Immature natural killer cell (primary cell): ENCODE data around the gene FANCD2OS. TPM values are rescaled to one million over a fixed set of nuclear protein-coding genes. Genes with fewer than 3 reads are reported as not detected.
"Not testable (repeated sequence)": the region's sequence is repeated elsewhere in the genome, so short reads cannot be mapped to it uniquely, and the experiment has no call there.

ENCODE experiments used
- DNase-seq, 3 donors: peaks; one replicate each; pipeline ENCODE4 v3.0.0; 2022; ENCODE audit warnings: mixed read lengths in 1 of 3
- H3K27ac Mint-ChIP-seq, 6 donors: one replicate each; pipeline ENCODE4 v1.8.0; 2020; ENCODE audit warnings: mixed read lengths in 6 of 6, mild to moderate bottlenecking in 5 of 6, inconsistent platforms in 4 of 6, moderate library complexity in 3 of 6
- H3K27me3 Mint-ChIP-seq, 3 donors: one replicate each; pipeline ENCODE4 v1.8.0; 2020 to 2021; ENCODE audit warnings: low read depth in 3 of 3, mild to moderate bottlenecking in 3 of 3, mixed read lengths in 3 of 3, moderate library complexity in 3 of 3, inconsistent platforms in 1 of 3
- H3K36me3 Mint-ChIP-seq, 3 donors: one replicate each; pipeline ENCODE4 v1.8.0; 2020; ENCODE audit warnings: mixed read lengths in 3 of 3, inconsistent platforms in 2 of 3, mild to moderate bottlenecking in 2 of 3
- H3K4me1 Mint-ChIP-seq, 2 donors: one replicate each; pipeline ENCODE4 v1.8.0; 2020; ENCODE audit warnings: inconsistent platforms in 2 of 2, mild to moderate bottlenecking in 2 of 2, mixed read lengths in 2 of 2, moderate library complexity in 1 of 2
- H3K4me3 Mint-ChIP-seq, 5 donors: one replicate each; pipeline ENCODE4 v1.8.0; 2020; ENCODE audit warnings: mild to moderate bottlenecking in 5 of 5, mixed read lengths in 5 of 5, inconsistent platforms in 3 of 5, moderate library complexity in 3 of 5
- H3K9me3 Mint-ChIP-seq, 6 donors: one replicate each; pipeline ENCODE4 v1.8.0; 2020; ENCODE audit warnings: mild to moderate bottlenecking in 6 of 6, mixed read lengths in 6 of 6, inconsistent platforms in 4 of 6, moderate library complexity in 3 of 6
- polyA plus RNA-seq, 3 donors: library from polyadenylated mRNA; unstranded; fragments of 300-500 nt; fragmentation: Illumina TruSeq; gene quantifications; one replicate each; pipeline ENCODE4 v1.2.3, GENCODE V29; 2021

Gene FANCD2OS
- polyA plus RNA-seq, 3 donors from 2014 or later: not detected

GRCh38 chr3:10081871-10082270 is 26.2 kb downstream of the FANCD2OS start:
- Mint-ChIP-seq H3K36me3 (peaks cover under 1 to 13% (median 9%) of the 10 kb centered on the region in 3 donors), H3K27ac (no peak overlapping the region), H3K9me3 (no peaks in the 10 kb centered on the region), H3K4me1 (no peaks in the 10 kb centered on the region), H3K4me3 (no peak overlapping the region), H3K27me3 (no peaks in the 10 kb centered on the region)
- no peak for DNase-seq

GRCh38 chr3:10074666-10075065 is 33.4 kb downstream of the FANCD2OS start:
- no peaks in the 10 kb centered on the region for H3K9me3 Mint-ChIP-seq

GRCh38 chr3:10070077-10070476 is 38.0 kb downstream of the FANCD2OS start:
- H3K27ac Mint-ChIP-seq, H3K4me1 Mint-ChIP-seq, H3K27me3 Mint-ChIP-seq, H3K4me3 Mint-ChIP-seq, DNase-seq, H3K9me3 Mint-ChIP-seq: not testable (repeated sequence)
- peaks cover 8 to 17% (median 8%) of the 10 kb centered on the region in 3 donors for H3K36me3 Mint-ChIP-seq

More at GRCh38 chr3:10074666-10075065, 33.4 kb downstream of the FANCD2OS start:
- Mint-ChIP-seq H3K36me3 (peaks cover 0 to 3% (median 3%) of the 10 kb centered on the region in 3 donors), H3K27ac (no peak overlapping the region), H3K4me3 (no peak overlapping the region), H3K4me1 (no peaks in the 10 kb centered on the region), H3K27me3 (no peaks in the 10 kb centered on the region)
- no peak for DNase-seq

GRCh38 chr3:10055097-10055496 is 53.0 kb downstream of the FANCD2OS start:
- Mint-ChIP-seq H3K4me3 (no peak overlapping the region), H3K27me3 (peaks cover 0 to 2% (median 2%) of the 10 kb centered on the region in 3 donors), H3K4me1 (no peaks in the 10 kb centered on the region), H3K9me3 (no peaks in the 10 kb centered on the region), H3K27ac (no peak overlapping the region), H3K36me3 (peaks cover 0 to 16% (median 5%) of the 10 kb centered on the region in 3 donors)
- no peak for DNase-seq

Other genes with a start within 250 kb of the FANCD2OS start
- gene CIDEC, start 228.0 kb downstream of the FANCD2OS start, polyA plus RNA-seq: not detected
- 10 to 100 TPM; 36.1 to 50.3 (median 37.9) TPM for gene JAGN1, start 217.6 kb downstream of the FANCD2OS start, polyA plus RNA-seq
- under 1 TPM in 1 of 3 donors, not detected in 2; 0.14 TPM for gene IL17RE, start 205.4 kb downstream of the FANCD2OS start, polyA plus RNA-seq
- 10 to 100 TPM in 2 of 3 donors, 1 to 10 TPM in 1; 1.7 to 16.5 (median 12.6) TPM for gene IL17RC, start 191.2 kb downstream of the FANCD2OS start, polyA plus RNA-seq
- 10 to 100 TPM; 38.9 to 67.8 (median 51.3) TPM for gene CRELD1, start 174.4 kb downstream of the FANCD2OS start, polyA plus RNA-seq
- gene PRRT3, start 155.8 kb downstream of the FANCD2OS start, polyA plus RNA-seq: 1 to 10 TPM in 2 of 3 donors, under 1 TPM in 1; 0.32 to 3.4 (median 1.8) TPM
- 100 to 1,000 TPM in 1 of 3 donors, 10 to 100 TPM in 2; 85.7 to 107 (median 89.0) TPM for gene EMC3, start 121.4 kb downstream of the FANCD2OS start, polyA plus RNA-seq
- 1 to 10 TPM; 2.4 to 4.0 (median 2.8) TPM for gene FANCD2, start 81.8 kb downstream of the FANCD2OS start, polyA plus RNA-seq
- 100 to 1,000 TPM; 290 to 348 (median 301) TPM for gene BRK1, start 7.4 kb upstream of the FANCD2OS start, polyA plus RNA-seq
- 10 to 100 TPM in 2 of 3 donors, 1 to 10 TPM in 1; 6.6 to 47.8 (median 12.7) TPM for gene VHL, start 33.5 kb upstream of the FANCD2OS start, polyA plus RNA-seq
- 10 to 100 TPM; 14.5 to 37.5 (median 37.1) TPM for gene IRAK2, start 56.7 kb upstream of the FANCD2OS start, polyA plus RNA-seq
- 10 to 100 TPM in 2 of 3 donors, 1 to 10 TPM in 1; 8.4 to 27.7 (median 10.6) TPM for gene TATDN2, start 140.2 kb upstream of the FANCD2OS start, polyA plus RNA-seq
- 1 to 10 TPM in 2 of 3 donors, under 1 TPM in 1; 0.94 to 8.3 (median 1.7) TPM for gene GHRL, start 184.7 kb upstream of the FANCD2OS start, polyA plus RNA-seq
- gene SEC13, start 212.9 kb upstream of the FANCD2OS start, polyA plus RNA-seq: 100 to 1,000 TPM; 157 to 162 (median 162) TPM